Epithelial cell of proximal tubule (primary cell): ENCODE measurements around the gene CDKN3. TPM values are rescaled to one million over a fixed set of nuclear protein-coding genes. Genes with fewer than 3 reads are reported as not detected.
"Not testable (repeated sequence)": the region's sequence is repeated elsewhere in the genome, so short reads cannot be mapped to it uniquely, and the experiment has no call there.

ENCODE experiments used
- DNase-seq: peaks from one replicate; pipeline ENCODE4 v3.0.0-alpha.2; 2011; ENCODE audit warnings: low read depth
- H3K4me3 ChIP-seq: 2 replicates; pipeline ENCODE4 v1.5.1; 2011; ENCODE audit warnings: low read depth, mild to moderate bottlenecking, low read length
- CTCF ChIP-seq: conservative IDR thresholded peaks from 2 replicates; pipeline ENCODE4 v1.5.1; 2012; ENCODE audit warnings: low read depth, mild to moderate bottlenecking, low read length
- total RNA-seq: library from RNA; depleted of rRNA; stranded (reverse); fragments of >200 nt; gene quantifications from 2 replicates; pipeline ENCODE4 v1.2.3, GENCODE V29; 2015

The CDKN3 gene
- total RNA-seq, 1 donor from 2014 or later = 81.4 TPM

GRCh38 chr14:54455363-54455762, 58.6 kb downstream of the CDKN3 start:
- no peak overlapping the region for H3K4me3 ChIP-seq
- no peak for TF ChIP-seq CTCF
- DNase-seq = no peak

- DNase-seq, H3K4me3 ChIP-seq: not testable (repeated sequence)
These were observed 60.2 kb downstream of the CDKN3 start for GRCh38 chr14:54456820-54457608.

- no peak for TF ChIP-seq CTCF
- DNase-seq = no peak
These were observed 60.8 kb downstream of the CDKN3 start for GRCh38 chr14:54457609-54457996.

GRCh38 chr14:54458536-54458935, 61.7 kb downstream of the CDKN3 start:
- not testable (repeated sequence) for DNase-seq, H3K4me3 ChIP-seq

More at GRCh38 chr14:54457609-54457996, 60.8 kb downstream of the CDKN3 start:
- H3K4me3 ChIP-seq = no peak overlapping the region

GRCh38 chr14:54459106-54459505, 62.3 kb downstream of the CDKN3 start:
- DNase-seq = no peak
- no peak overlapping the region for H3K4me3 ChIP-seq
- TF ChIP-seq CTCF = no peak

GRCh38 chr14:54462048-54462447, 65.2 kb downstream of the CDKN3 start:
- DNase-seq = no peak
- no peak for TF ChIP-seq CTCF
- H3K4me3 ChIP-seq = no peak overlapping the region

GRCh38 chr14:54465654-54466053, 68.8 kb downstream of the CDKN3 start:
- no peak for DNase-seq
- no peak for TF ChIP-seq CTCF
- H3K4me3 ChIP-seq = no peak overlapping the region

- no peak for DNase-seq
- H3K4me3 ChIP-seq = no peak overlapping the region
- TF ChIP-seq CTCF = no peak
These were observed 70.5 kb downstream of the CDKN3 start for GRCh38 chr14:54467280-54467679.
